ENCODE results near the gene CTAGE1.
"Not testable (repeated sequence)": the region's sequence is repeated elsewhere in the genome, so short reads cannot be mapped to it uniquely, and the experiment has no call there.

DNA sequence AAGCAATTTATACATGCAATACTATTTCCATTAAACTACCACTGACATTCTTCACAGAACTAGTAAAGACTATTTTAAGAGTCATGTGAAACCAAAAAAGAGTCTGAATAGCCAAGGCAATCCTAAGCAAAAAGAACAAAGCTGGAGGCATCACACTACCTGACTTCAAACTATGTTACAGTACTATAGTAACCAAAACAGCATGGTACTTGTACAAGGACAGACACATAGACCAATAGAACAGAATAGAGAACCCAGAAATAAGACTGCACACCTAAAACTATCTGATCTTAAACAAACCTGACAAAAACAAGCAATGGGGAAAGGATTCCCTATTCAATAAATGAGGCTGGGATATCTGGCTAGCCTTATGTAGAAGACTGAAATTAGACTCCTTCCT, 32.0 kb upstream of the CTAGE1 start:
- TF ChIP-seq, protein P1, sequence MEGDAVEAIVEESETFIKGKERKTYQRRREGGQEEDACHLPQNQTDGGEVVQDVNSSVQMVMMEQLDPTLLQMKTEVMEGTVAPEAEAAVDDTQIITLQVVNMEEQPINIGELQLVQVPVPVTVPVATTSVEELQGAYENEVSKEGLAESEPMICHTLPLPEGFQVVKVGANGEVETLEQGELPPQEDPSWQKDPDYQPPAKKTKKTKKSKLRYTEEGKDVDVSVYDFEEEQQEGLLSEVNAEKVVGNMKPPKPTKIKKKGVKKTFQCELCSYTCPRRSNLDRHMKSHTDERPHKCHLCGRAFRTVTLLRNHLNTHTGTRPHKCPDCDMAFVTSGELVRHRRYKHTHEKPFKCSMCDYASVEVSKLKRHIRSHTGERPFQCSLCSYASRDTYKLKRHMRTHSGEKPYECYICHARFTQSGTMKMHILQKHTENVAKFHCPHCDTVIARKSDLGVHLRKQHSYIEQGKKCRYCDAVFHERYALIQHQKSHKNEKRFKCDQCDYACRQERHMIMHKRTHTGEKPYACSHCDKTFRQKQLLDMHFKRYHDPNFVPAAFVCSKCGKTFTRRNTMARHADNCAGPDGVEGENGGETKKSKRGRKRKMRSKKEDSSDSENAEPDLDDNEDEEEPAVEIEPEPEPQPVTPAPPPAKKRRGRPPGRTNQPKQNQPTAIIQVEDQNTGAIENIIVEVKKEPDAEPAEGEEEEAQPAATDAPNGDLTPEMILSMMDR (IDR thresholded peaks at IDR 0.05; ENCODE audit: extremely low read depth in 1 of 2, insufficient read depth in 1 of 2, low read depth in 1 of 2, low read length in 2 of 2) = not testable (repeated sequence)
- not testable (repeated sequence) for TF ChIP-seq JUN (IDR thresholded peaks at IDR 0.05; ENCODE audit: borderline replicate concordance, insufficient read depth, insufficient read length, low read depth); POLR2A (IDR thresholded peaks at IDR 0.05; ENCODE audit: low read depth, low read length)

Data from endothelial cell of umbilical vein (primary cell).